Measurements from ENCODE around the gene HEG1. TPM values are rescaled to one million over a fixed set of nuclear protein-coding genes. Genes with fewer than 3 reads are reported as not detected.

Gene HEG1
- total RNA-seq, 4 donors from 2014 or later, result 9.8 to 27.1 (median 17.6) TPM

DNA sequence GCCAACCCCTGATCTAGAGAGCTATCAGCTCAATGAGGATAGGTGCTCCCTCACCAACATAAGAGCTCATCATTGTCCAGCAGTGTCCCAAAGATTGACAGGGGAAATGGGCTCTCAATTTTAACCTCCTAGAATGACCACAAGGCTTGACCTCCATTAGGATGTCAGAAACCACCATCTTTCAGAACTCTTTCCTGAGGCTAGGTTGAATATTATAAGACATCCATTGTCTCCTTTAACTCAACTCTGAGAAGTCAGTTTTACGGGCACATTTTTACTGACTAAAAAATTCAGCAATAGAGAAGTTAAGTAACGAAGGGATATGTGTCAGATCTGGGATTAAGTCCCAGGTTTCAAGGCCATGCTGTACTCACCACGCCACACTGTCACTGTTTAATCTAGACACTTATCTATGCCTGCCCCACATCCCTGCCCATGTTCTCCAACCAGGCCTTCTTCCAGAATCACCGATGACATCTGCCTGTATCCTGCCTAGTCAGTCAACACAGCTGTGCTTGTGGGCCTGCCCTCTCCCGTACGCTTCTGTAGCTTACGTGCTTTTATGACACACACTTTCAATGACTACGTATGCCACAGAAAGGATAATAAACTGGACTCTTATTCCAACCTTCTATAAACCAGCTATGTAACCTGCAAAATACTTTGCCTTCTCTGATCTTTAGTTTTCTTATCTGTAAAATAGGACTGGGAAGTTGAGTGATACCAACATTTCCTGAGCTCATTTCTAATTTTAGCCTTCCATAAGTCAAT lies 104.1 kb downstream of the HEG1 start:
- intact Hi-C loops (cut with DNase I; ENCODE audit: low total_unique reads), result no loop called here
- in situ Hi-C loops (cut with MboI; ENCODE audit: low sequenced_read_pairs in 4 of 4), result no loop called here

DNA sequence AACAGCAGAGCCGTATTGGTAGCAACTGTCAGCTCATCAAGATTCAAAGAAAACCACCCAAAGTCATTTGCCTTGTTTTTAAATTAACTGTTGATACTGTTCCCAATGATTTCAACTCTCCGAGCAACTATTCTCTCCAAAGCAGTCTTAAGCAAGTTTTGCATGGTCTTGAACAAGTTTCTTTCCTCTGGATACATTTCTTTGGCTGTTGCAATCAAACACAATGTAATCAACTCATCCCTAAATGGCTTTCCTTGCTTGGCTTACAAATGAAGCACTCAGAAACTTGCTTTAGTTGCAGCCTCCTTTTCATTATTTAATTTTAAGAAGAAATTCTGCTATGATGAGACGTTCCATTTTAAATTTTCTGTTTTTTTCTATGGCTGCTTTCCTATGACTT lies 105.8 kb downstream of the HEG1 start:
- Histone ChIP-seq H3K27me3 (no peaks in the 10 kb centered on the region), H3K9me3 (no peaks in the 10 kb centered on the region), H3K36me3 (no peaks in the 10 kb centered on the region), H3K27ac (no peak overlapping the region), H3K4me1 (no peaks in the 10 kb centered on the region), H3K4me3 (no peak overlapping the region)
- no peak for DNase-seq
- in situ Hi-C loops (cut with MboI; ENCODE audit: low sequenced_read_pairs in 4 of 4), result no loop called here
- TF ChIP-seq, protein P1, sequence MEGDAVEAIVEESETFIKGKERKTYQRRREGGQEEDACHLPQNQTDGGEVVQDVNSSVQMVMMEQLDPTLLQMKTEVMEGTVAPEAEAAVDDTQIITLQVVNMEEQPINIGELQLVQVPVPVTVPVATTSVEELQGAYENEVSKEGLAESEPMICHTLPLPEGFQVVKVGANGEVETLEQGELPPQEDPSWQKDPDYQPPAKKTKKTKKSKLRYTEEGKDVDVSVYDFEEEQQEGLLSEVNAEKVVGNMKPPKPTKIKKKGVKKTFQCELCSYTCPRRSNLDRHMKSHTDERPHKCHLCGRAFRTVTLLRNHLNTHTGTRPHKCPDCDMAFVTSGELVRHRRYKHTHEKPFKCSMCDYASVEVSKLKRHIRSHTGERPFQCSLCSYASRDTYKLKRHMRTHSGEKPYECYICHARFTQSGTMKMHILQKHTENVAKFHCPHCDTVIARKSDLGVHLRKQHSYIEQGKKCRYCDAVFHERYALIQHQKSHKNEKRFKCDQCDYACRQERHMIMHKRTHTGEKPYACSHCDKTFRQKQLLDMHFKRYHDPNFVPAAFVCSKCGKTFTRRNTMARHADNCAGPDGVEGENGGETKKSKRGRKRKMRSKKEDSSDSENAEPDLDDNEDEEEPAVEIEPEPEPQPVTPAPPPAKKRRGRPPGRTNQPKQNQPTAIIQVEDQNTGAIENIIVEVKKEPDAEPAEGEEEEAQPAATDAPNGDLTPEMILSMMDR (IDR thresholded peaks at IDR 0.05 in 4 of 5, conservative IDR thresholded peaks at IDR 0.05 in 1 of 5), result no peak
- no peak for TF ChIP-seq POLR2A (IDR thresholded peaks at IDR 0.05)
- no peak for ATAC-seq
- intact Hi-C loops (cut with DNase I; ENCODE audit: low total_unique reads), result no loop called here

More for the DNA sequence above, 104.1 kb downstream of the HEG1 start:
- Histone ChIP-seq H3K4me1 (no peaks in the 10 kb centered on the region), H3K27ac (no peak overlapping the region), H3K9me3 (no peaks in the 10 kb centered on the region), H3K36me3 (no peaks in the 10 kb centered on the region), H3K4me3 (no peak overlapping the region), H3K27me3 (no peaks in the 10 kb centered on the region)
- TF ChIP-seq, protein P1 (IDR thresholded peaks at IDR 0.05 in 4 of 5, conservative IDR thresholded peaks at IDR 0.05 in 1 of 5), result no peak
- no peak for TF ChIP-seq POLR2A (IDR thresholded peaks at IDR 0.05)
- ATAC-seq (no peak), DNase-seq (no peak)

DNA sequence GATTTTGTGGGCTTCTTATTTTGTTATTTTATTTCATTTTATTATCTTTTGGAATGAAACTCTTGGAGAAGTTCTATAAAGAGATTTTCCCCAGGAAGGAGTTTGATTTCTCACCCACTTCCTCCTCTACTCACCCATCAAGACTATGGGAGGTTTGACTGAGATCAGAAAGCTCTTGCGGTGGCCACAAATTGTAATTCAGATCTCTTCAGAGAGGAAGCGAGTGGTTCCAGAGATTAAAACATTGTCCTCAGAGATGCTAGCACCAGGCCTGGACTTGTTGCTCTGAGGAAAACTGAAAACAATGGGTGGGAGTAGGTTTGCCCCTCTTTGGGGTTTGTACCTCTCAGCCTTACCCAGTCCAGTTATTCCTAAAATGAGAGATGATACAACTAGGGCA lies 113.2 kb downstream of the HEG1 start:
- Histone ChIP-seq H3K9me3 (no peaks in the 10 kb centered on the region), H3K27me3 (no peaks in the 10 kb centered on the region), H3K27ac (no peak overlapping the region), H3K4me3 (no peak overlapping the region), H3K36me3 (no peaks in the 10 kb centered on the region), H3K4me1 (no peaks in the 10 kb centered on the region)
- DNase-seq (no peak), ATAC-seq (no peak)
- in situ Hi-C loops (cut with MboI; ENCODE audit: low sequenced_read_pairs in 4 of 4) (no loop called here), intact Hi-C loops (cut with DNase I; ENCODE audit: low total_unique reads) (no loop called here)
- TF ChIP-seq POLR2A (IDR thresholded peaks at IDR 0.05), result no peak
- TF ChIP-seq, protein P1 (IDR thresholded peaks at IDR 0.05 in 4 of 5, conservative IDR thresholded peaks at IDR 0.05 in 1 of 5), result no peak

DNA sequence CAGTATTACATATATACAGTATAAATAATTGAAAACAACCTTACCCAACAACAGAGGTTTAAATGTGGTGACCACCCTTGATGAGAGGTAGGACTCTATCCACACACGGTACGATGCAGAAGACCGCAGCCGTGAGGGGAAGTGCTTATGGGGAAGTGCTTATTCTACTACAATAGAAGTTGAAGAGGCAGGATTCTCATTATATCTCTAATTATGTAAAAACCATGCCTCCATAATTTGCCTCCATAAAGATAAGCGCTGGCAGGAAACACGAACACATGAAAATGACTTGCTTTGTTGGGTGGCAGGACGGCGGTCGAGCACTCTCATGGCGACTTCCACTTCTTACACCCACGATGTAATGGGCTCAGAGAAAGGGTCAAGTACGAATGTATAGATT lies 114.0 kb downstream of the HEG1 start:
- intact Hi-C loops (cut with DNase I; ENCODE audit: low total_unique reads), result no loop called here
- Histone ChIP-seq H3K27ac (no peak overlapping the region), H3K36me3 (no peaks in the 10 kb centered on the region), H3K9me3 (no peaks in the 10 kb centered on the region), H3K4me3 (no peak overlapping the region), H3K4me1 (no peaks in the 10 kb centered on the region), H3K27me3 (no peaks in the 10 kb centered on the region)
- ATAC-seq (no peak), DNase-seq (no peak)
- in situ Hi-C loops (cut with MboI; ENCODE audit: low sequenced_read_pairs in 4 of 4), result no loop called here
- no peak for TF ChIP-seq POLR2A (IDR thresholded peaks at IDR 0.05)
- TF ChIP-seq, protein P1 (IDR thresholded peaks at IDR 0.05 in 4 of 5, conservative IDR thresholded peaks at IDR 0.05 in 1 of 5), result no peak

DNA sequence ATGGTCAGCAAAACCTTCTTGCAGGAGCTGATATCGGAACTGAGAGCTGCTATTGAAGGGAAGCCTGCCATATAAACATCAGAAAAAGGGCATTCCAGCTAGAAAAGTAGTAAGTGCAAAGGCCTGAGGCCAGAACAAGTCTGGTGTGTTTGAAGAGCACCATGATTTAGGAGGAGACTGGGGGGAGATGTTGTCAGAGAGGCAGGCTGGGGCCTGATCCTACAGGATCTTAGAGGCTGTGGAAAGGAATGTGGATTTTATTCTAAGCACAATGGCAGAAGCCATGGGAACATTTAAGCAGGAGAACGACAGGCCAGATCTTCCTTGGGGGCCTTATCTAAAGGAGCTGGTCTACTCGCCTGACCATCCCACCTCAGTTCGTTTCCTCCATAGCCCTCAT lies 116.1 kb downstream of the HEG1 start:
- H3K4me1 ChIP-seq, result no peaks in the 10 kb centered on the region
- intact Hi-C loops (cut with DNase I; ENCODE audit: low total_unique reads) (no loop called here), in situ Hi-C loops (cut with MboI; ENCODE audit: low sequenced_read_pairs in 4 of 4) (no loop called here)
- H3K4me3 ChIP-seq, result no peak overlapping the region
- H3K36me3 ChIP-seq, result no peaks in the 10 kb centered on the region
- ATAC-seq (no peak), DNase-seq (no peak)
- no peaks in the 10 kb centered on the region for H3K27me3 ChIP-seq
- no peaks in the 10 kb centered on the region for H3K9me3 ChIP-seq
- TF ChIP-seq, protein P1 (IDR thresholded peaks at IDR 0.05 in 4 of 5, conservative IDR thresholded peaks at IDR 0.05 in 1 of 5), result no peak
- no peak for TF ChIP-seq POLR2A (IDR thresholded peaks at IDR 0.05)
- H3K27ac ChIP-seq, result no peak overlapping the region

All from gastrocnemius medialis (tissue), 4 donors.